H9 (cell line): ENCODE measurements around the gene EGFR. TPM values are rescaled to one million over a fixed set of nuclear protein-coding genes. Genes with fewer than 3 reads are reported as not detected.

Experiments used
- DNase-seq: peaks from one replicate; pipeline ENCODE4 v3.0.0-alpha.2; 2017
- H2AFZ ChIP-seq: one replicate; pipeline ENCODE4 v1.6.1; 2013; ENCODE audit warnings: mild to moderate bottlenecking, low read length, control low read depth, moderate library complexity
- H2AK5ac ChIP-seq: 2 replicates; pipeline ENCODE4 v1.6.1; 2013; ENCODE audit warnings: low read length, control low read depth, mixed read lengths; ENCODE audit not compliant: insufficient read length
- H2BK120ac ChIP-seq: one replicate; pipeline ENCODE4 v1.6.1; 2013; ENCODE audit warnings: low read depth, mild to moderate bottlenecking, low read length, control low read depth, inconsistent platforms; ENCODE audit not compliant: poor library complexity, severe bottlenecking
- H2BK12ac ChIP-seq: 2 replicates; pipeline ENCODE4 v1.6.1; 2013; ENCODE audit warnings: low read length, control low read depth, mixed read lengths, low read depth; ENCODE audit not compliant: insufficient read length
- H2BK15ac ChIP-seq: 2 replicates; pipeline ENCODE4 v1.6.1; 2013; ENCODE audit warnings: low read depth, low read length, control low read depth
- H2BK20ac ChIP-seq: one replicate; pipeline ENCODE4 v1.6.1; 2013; ENCODE audit warnings: low read depth, mild to moderate bottlenecking, low read length, control low read depth, inconsistent platforms; ENCODE audit not compliant: poor library complexity, severe bottlenecking
- H2BK5ac ChIP-seq: 2 replicates; pipeline ENCODE4 v1.6.1; 2013; ENCODE audit warnings: low read length, control low read depth, mixed read lengths; ENCODE audit not compliant: insufficient read length
- H3K14ac ChIP-seq: 2 replicates; pipeline ENCODE4 v1.6.1; 2013; ENCODE audit warnings: low read length, control low read depth; ENCODE audit not compliant: insufficient read depth
- H3K18ac ChIP-seq: 2 replicates; pipeline ENCODE4 v1.6.1; 2013; ENCODE audit warnings: low read depth, mild to moderate bottlenecking, mixed read lengths, low read length, control low read depth; ENCODE audit not compliant: insufficient read length
- H3K23ac ChIP-seq: 2 replicates; pipeline ENCODE4 v1.6.1; 2013; ENCODE audit warnings: low read length, control low read depth, mixed read lengths, low read depth; ENCODE audit not compliant: insufficient read length
- H3K23me2 ChIP-seq: 2 replicates; pipeline ENCODE4 v1.6.1; 2013; ENCODE audit warnings: low read depth, mild to moderate bottlenecking, mixed read lengths, low read length, control low read depth; ENCODE audit not compliant: insufficient read length, poor library complexity, severe bottlenecking
- H3K27ac ChIP-seq: 2 replicates; pipeline ENCODE4 v1.5.1; 2013; ENCODE audit warnings: low read length, control low read depth, mixed read lengths, low read depth; ENCODE audit not compliant: insufficient read length
- H3K27me3 ChIP-seq: 2 replicates; pipeline ENCODE4 v1.6.1; 2013; ENCODE audit warnings: low read length, control low read depth, inconsistent platforms; ENCODE audit not compliant: insufficient read depth
- H3K4ac ChIP-seq: 2 replicates; pipeline ENCODE4 v1.6.1; 2013; ENCODE audit warnings: low read depth, mild to moderate bottlenecking, control low read depth, inconsistent platforms, low read length, moderate library complexity
- H3K4me1 ChIP-seq: 2 replicates; pipeline ENCODE4 v1.6.1; 2013; ENCODE audit warnings: low read length, control low read depth, inconsistent platforms; ENCODE audit not compliant: insufficient read depth
- H3K4me2 ChIP-seq: 2 replicates; pipeline ENCODE4 v1.6.1; 2013; ENCODE audit warnings: low read length, control low read depth, mixed read lengths; ENCODE audit not compliant: insufficient read length, insufficient read depth
- H3K56ac ChIP-seq: 2 replicates; pipeline ENCODE4 v1.6.1; 2013; ENCODE audit warnings: low read depth, mild to moderate bottlenecking, mixed read lengths, low read length, control low read depth; ENCODE audit not compliant: insufficient read length
- H3K79me1 ChIP-seq: 2 replicates; pipeline ENCODE4 v1.6.1; 2013; ENCODE audit warnings: low read depth, mild to moderate bottlenecking, moderate library complexity, low read length, control low read depth, inconsistent platforms; ENCODE audit not compliant: insufficient read depth, poor library complexity, severe bottlenecking
- H3K79me2 ChIP-seq: 2 replicates; pipeline ENCODE4 v1.6.1; 2013; ENCODE audit warnings: low read length, control low read depth, inconsistent platforms; ENCODE audit not compliant: insufficient read depth
- H3K9ac ChIP-seq: 2 replicates; pipeline ENCODE4 v1.6.1; 2013; ENCODE audit warnings: low read length, control low read depth, mixed read lengths; ENCODE audit not compliant: insufficient read length; ENCODE audit errors: extremely low read depth
- H3K9me3 ChIP-seq: one replicate; pipeline ENCODE4 v1.6.1; 2013; ENCODE audit warnings: low read depth, low read length, inconsistent platforms; ENCODE audit not compliant: control insufficient read depth
- H3T11ph ChIP-seq: one replicate; pipeline ENCODE4 v1.6.1; 2013; ENCODE audit warnings: mild to moderate bottlenecking, low read length, control low read depth, inconsistent platforms
- H4K20me1 ChIP-seq: one replicate; pipeline ENCODE4 v1.6.1; 2013; ENCODE audit not compliant: control insufficient read depth, insufficient read length, insufficient read depth
- H4K5ac ChIP-seq: 2 replicates; pipeline ENCODE4 v1.6.1; 2013; ENCODE audit warnings: low read depth, mild to moderate bottlenecking, mixed read lengths, low read length, control low read depth; ENCODE audit not compliant: insufficient read length
- H4K8ac ChIP-seq: replicated peaks from 2 replicates; pipeline ENCODE4 v1.6.1; 2013; ENCODE audit warnings: low read length, control low read depth, mixed read lengths, low read depth; ENCODE audit not compliant: insufficient read length
- H4K91ac ChIP-seq: 2 replicates; pipeline ENCODE4 v1.6.1; 2013; ENCODE audit warnings: low read depth, mild to moderate bottlenecking, moderate library complexity, mixed read lengths, low read length, control low read depth; ENCODE audit not compliant: insufficient read length
- H3K27ac Mint-ChIP-seq, 3 experiments: 2 replicates in 2 of 3; 3 replicates in 1 of 3; pipeline ENCODE4 v1.8.0; 2020 to 2021; ENCODE audit warnings: mixed read lengths in 3 of 3, mild to moderate bottlenecking in 1 of 3, moderate library complexity in 1 of 3
- H3K27me3 Mint-ChIP-seq: 2 replicates; pipeline ENCODE4 v1.8.0; 2021; ENCODE audit warnings: low read depth, mild to moderate bottlenecking, moderate library complexity, mixed read lengths
- H3K36me3 Mint-ChIP-seq, 3 experiments: 2 replicates in 2 of 3; 3 replicates in 1 of 3; pipeline ENCODE4 v1.8.0; 2020 to 2021; ENCODE audit warnings: low read depth in 3 of 3, mixed read lengths in 3 of 3; ENCODE audit not compliant: insufficient read depth in 1 of 3
- H3K4me1 Mint-ChIP-seq, 2 experiments: 2 replicates each; pipeline ENCODE4 v1.8.0; 2020; ENCODE audit warnings: mixed read lengths in 2 of 2
- H3K4me3 Mint-ChIP-seq, 2 experiments: 2 replicates in 1 of 2; 3 replicates in 1 of 2; pipeline ENCODE4 v1.8.0; 2020 to 2021; ENCODE audit warnings: mild to moderate bottlenecking in 2 of 2, mixed read lengths in 2 of 2, moderate library complexity in 1 of 2
- H3K9me3 Mint-ChIP-seq, 2 experiments: 2 replicates in 1 of 2; 3 replicates in 1 of 2; pipeline ENCODE4 v1.8.0; 2020; ENCODE audit warnings: mild to moderate bottlenecking in 2 of 2, mixed read lengths in 2 of 2, moderate library complexity in 1 of 2
- WGBS: extraction: QIAGEN DNeasy Blood & Tissue Kit; methylation state at CpG from one replicate; pipeline ENCODE4 v1.1.7; 2013; ENCODE audit warnings: missing lambda C conversion rate, low lambda C conversion rate, mixed read lengths; ENCODE audit not compliant: insufficient read length; ENCODE audit errors: extremely low coverage; 5-methylcytosine and 5-hydroxymethylcytosine counted together
- total RNA-seq: library from RNA; stranded (reverse); gene quantifications from 2 replicates; pipeline ENCODE4 v1.2.1, GENCODE V29; 2021
- TF ChIP-seq, protein P1 (sequence below): fragments of 200-600 bp; sonication (generic); conservative IDR thresholded peaks from 3 replicates; pipeline ENCODE4 v1.8.0; 2021; ENCODE audit warnings: antibody characterized with exemption, mild to moderate bottlenecking

The EGFR gene
- total RNA-seq, 1 experiment from 2014 or later, result 3.3 TPM

DNA sequence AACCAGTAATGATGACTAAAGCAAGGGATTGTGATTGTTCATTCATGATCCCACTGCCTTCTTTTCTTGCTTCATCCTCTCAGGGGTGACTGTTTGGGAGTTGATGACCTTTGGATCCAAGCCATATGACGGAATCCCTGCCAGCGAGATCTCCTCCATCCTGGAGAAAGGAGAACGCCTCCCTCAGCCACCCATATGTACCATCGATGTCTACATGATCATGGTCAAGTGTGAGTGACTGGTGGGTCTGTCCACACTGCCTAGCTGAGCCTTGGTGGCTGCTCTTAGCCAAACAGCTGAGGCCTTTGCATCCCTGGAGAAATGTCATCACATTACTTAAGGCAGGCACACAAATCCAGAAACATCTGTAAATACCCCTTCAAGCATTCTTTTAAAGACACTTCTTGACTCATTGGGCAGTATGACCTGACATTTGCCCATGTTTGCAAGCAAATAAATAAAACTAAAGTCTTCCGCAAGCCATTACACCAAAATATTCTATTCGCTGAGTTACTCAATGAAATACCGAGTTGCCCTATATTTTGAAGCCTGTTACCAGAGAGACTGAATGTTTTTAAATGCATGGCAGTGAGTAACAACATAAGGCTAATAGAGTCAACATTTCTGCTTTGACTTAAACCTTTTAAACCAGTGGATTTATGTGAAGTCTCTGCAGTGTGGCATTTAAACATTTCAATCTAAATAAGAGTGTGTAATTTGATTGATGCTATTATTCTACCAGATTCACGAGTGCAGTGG lies 180.0 kb downstream of the EGFR start:
- H3K9me3 ChIP-seq, result no peaks in the 10 kb centered on the region
- no peak overlapping the region for H2BK120ac ChIP-seq
- H4K8ac ChIP-seq, result no peak overlapping the region
- no peaks in the 10 kb centered on the region for H3K79me2 ChIP-seq
- peaks cover 4% of the 10 kb centered on the region for H3K23me2 ChIP-seq
- WGBS, result no CpG with 5 or more reads among the region's 8 CpGs
- no peak overlapping the region for H2AK5ac ChIP-seq
- H4K20me1 ChIP-seq, result no peaks in the 10 kb centered on the region
- DNase-seq, result no peak
- no peak overlapping the region for H4K91ac ChIP-seq
- no peak overlapping the region for H2AFZ ChIP-seq
- H3K79me1 ChIP-seq, result no peaks in the 10 kb centered on the region
- H3K23ac ChIP-seq, result no peak overlapping the region
- TF ChIP-seq, protein P1, sequence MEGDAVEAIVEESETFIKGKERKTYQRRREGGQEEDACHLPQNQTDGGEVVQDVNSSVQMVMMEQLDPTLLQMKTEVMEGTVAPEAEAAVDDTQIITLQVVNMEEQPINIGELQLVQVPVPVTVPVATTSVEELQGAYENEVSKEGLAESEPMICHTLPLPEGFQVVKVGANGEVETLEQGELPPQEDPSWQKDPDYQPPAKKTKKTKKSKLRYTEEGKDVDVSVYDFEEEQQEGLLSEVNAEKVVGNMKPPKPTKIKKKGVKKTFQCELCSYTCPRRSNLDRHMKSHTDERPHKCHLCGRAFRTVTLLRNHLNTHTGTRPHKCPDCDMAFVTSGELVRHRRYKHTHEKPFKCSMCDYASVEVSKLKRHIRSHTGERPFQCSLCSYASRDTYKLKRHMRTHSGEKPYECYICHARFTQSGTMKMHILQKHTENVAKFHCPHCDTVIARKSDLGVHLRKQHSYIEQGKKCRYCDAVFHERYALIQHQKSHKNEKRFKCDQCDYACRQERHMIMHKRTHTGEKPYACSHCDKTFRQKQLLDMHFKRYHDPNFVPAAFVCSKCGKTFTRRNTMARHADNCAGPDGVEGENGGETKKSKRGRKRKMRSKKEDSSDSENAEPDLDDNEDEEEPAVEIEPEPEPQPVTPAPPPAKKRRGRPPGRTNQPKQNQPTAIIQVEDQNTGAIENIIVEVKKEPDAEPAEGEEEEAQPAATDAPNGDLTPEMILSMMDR, result no peak
- no peaks in the 10 kb centered on the region for H3K27me3 ChIP-seq
- no peak overlapping the region for H3K9ac ChIP-seq
- Mint-ChIP-seq H3K9me3 (no peaks in the 10 kb centered on the region), H3K27me3 (no peaks in the 10 kb centered on the region), H3K4me1 (peaks cover 10 to 14% of the 10 kb centered on the region in 2 experiments), H3K36me3 (peaks cover 0 to 2% (median 0%) of the 10 kb centered on the region in 3 experiments; a peak in 2 of 7 replicates), H3K27ac (no peak overlapping the region; a peak in 1 of 7 replicates), H3K4me3 (no peak overlapping the region)
- no peak overlapping the region for H2BK12ac ChIP-seq
- H3K56ac ChIP-seq, result no peak overlapping the region
- no peaks in the 10 kb centered on the region; the same call in 1 of the 2 replicates for H3K4me1 ChIP-seq
- H2BK5ac ChIP-seq, result no peak overlapping the region
- H3K4ac ChIP-seq, result no peak overlapping the region
- H3K18ac ChIP-seq, result no peak overlapping the region
- no peak overlapping the region for H3K14ac ChIP-seq
- H2BK20ac ChIP-seq, result no peak overlapping the region
- H4K5ac ChIP-seq, result no peak overlapping the region
- H3K27ac ChIP-seq, result no peak overlapping the region
- no peak overlapping the region for H2BK15ac ChIP-seq
- no peak overlapping the region for H3K4me2 ChIP-seq
- H3T11ph ChIP-seq, result no peak overlapping the region
